Measurements from ENCODE around the gene ATP11A. TPM values are rescaled to one million over a fixed set of nuclear protein-coding genes. Genes with fewer than 3 reads are reported as not detected.

ATP11A gene
- total and polyA plus RNA-seq, 9 of the 15 experiments (the other 6 are each of a cell fraction or from before 2014, with no cell fraction given): 0.38 to 34.2 (median 4.2) TPM

DNA sequence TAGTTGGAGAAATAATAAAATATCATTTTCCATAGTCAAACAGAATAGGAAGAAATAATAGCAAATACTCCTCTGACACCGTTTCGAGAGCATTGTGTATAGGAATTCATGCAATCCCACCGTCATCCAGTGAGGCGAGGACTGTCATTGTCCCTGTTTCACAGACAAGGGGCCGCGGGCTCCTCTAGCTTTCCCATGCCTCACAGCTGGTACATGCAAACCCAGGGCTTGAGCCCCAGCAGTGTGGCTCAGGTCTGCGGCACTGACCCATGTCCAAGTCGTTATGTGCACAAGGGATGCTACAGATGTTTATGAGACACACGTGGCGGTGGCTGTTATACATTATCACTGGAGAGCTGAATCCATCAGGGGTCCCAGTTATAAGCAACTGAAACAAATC lies 18.5 kb upstream of the ATP11A start:
- Histone ChIP-seq H3K4me1 (replicated peaks in 1 of 2; ENCODE audit: control insufficient read depth in 2 of 2, insufficient read depth in 2 of 2, low read length in 2 of 2) (no peaks in the 10 kb centered on the region), H3K4me3 (no peak overlapping the region), H2AFZ (ENCODE audit: low read depth, low read length) (no peak overlapping the region), H3K9me3 (replicated peaks; ENCODE audit: control insufficient read depth, insufficient read depth, low read depth, low read length) (no peaks in the 10 kb centered on the region), H3K4me2 (ENCODE audit: insufficient read depth, low read length) (no peak overlapping the region), H3K27me3 (ENCODE audit: control insufficient read depth in 2 of 2, insufficient read depth in 2 of 2, low read length in 2 of 2) (peaks cover 18 to 43% of the 10 kb centered on the region in 2 experiments), H3K9ac (ENCODE audit: insufficient read depth in 1 of 2, low read depth in 2 of 2, low read length in 2 of 2) (no peak overlapping the region), H3K9me1 (ENCODE audit: control insufficient read depth, insufficient read depth, low read length) (peaks cover 4% of the 10 kb centered on the region), H4K20me1 (replicated peaks; ENCODE audit: control insufficient read depth, insufficient read depth, low read length) (no peaks in the 10 kb centered on the region), H3K79me2 (ENCODE audit: control insufficient read depth, insufficient read depth, low read length) (no peaks in the 10 kb centered on the region), H3K27ac (ENCODE audit: extremely low read depth, low read depth, low read length) (no peak overlapping the region), H3K36me3 (ENCODE audit: control insufficient read depth, insufficient read depth, low read length) (no peaks in the 10 kb centered on the region)
- ChIA-PET CTCF (ENCODE audit: low intra/inter-chr PET ratio) (no interaction called here), POLR2A (no interaction called here)
- intact Hi-C loops (cut with micrococcal nuclease): no loop called here
- in situ Hi-C loops (cut with MboI): no loop called here
- ATAC-seq (no peak), DNase-seq (ENCODE audit: extremely low read depth in 1 of 4, low spot score in 3 of 4) (no peak), FAIRE-seq (no peak)
- no TSS peak for BruUV-seq (replicated peaks)
- WGBS (ENCODE audit: insufficient coverage, low coverage, missing lambda C conversion rate): 38% methylated on average over 9 of the region's 10 CpGs
- TF ChIP-seq CBX3 (IDR thresholded peaks at IDR 0.05; ENCODE audit: borderline replicate concordance in 1 of 2, low read length in 2 of 2) (no peak), ZFP30 (CRISPR knock-in tag; IDR thresholded peaks at IDR 0.05; ENCODE audit: borderline replicate concordance) (no peak), SMAD1 (IDR thresholded peaks at IDR 0.05; ENCODE audit: low read depth, low read length, partially characterized antibody) (no peak), PKNOX1 (IDR thresholded peaks at IDR 0.05) (no peak), HNRNPL (IDR thresholded peaks at IDR 0.05; ENCODE audit: low read depth, low read length) (no peak), ZBTB5 (IDR thresholded peaks at IDR 0.05) (no peak), NR1H2 (CRISPR knock-in tag; IDR thresholded peaks at IDR 0.05) (no peak)
